Measurements from ENCODE around the gene P4HB. TPM values are rescaled to one million over a fixed set of nuclear protein-coding genes. Genes with fewer than 3 reads are reported as not detected.

P4HB gene
- polyA plus RNA-seq, 3 donors from 2014 or later, result 365 to 534 (median 475) TPM

DNA sequence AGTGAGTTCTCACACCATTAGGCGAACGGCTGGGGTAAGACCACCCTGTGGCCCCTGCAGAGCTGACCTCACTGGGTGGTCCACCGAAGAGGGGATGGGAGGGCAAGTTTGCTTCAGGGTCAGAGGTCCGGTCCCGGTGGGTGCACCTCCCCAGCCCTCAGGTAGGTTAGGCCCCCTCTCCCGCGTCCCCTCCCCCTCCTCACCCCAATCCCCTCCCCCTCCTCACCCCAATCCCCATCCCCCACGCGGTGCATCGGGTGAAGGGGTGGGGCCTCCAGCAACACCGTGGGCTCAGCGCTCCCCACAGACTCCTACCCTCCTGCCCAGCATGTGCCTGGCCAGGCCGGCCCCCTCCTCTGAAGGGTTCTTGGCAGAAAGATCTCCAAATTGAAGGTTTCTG lies 40.6 kb downstream of the P4HB start:
- no peak overlapping the region for H3K4me3 Mint-ChIP-seq
- no peak overlapping the region for H3K27ac Mint-ChIP-seq
- H3K27me3 Mint-ChIP-seq (ENCODE audit: low read depth in 3 of 3), result peaks cover 0 to 3% (median 2%) of the 10 kb centered on the region in 3 donors
- H3K9me3 Mint-ChIP-seq, result no peaks in the 10 kb centered on the region
- DNase-seq, result no peak
- H3K4me1 Mint-ChIP-seq, result no peaks in the 10 kb centered on the region
- H3K36me3 Mint-ChIP-seq, result no peaks in the 10 kb centered on the region

GRCh38 chr17:81817758-81818147 lies 42.6 kb downstream of the P4HB start:
- peaks cover 0 to 3% (median 2%) of the 10 kb centered on the region in 3 donors for H3K27me3 Mint-ChIP-seq (ENCODE audit: low read depth in 3 of 3)
- no peaks in the 10 kb centered on the region for H3K36me3 Mint-ChIP-seq
- DNase-seq, result no peak
- no peaks in the 10 kb centered on the region for H3K4me1 Mint-ChIP-seq
- H3K9me3 Mint-ChIP-seq, result no peaks in the 10 kb centered on the region
- no peak overlapping the region for H3K4me3 Mint-ChIP-seq
- no peak overlapping the region for H3K27ac Mint-ChIP-seq

DNA sequence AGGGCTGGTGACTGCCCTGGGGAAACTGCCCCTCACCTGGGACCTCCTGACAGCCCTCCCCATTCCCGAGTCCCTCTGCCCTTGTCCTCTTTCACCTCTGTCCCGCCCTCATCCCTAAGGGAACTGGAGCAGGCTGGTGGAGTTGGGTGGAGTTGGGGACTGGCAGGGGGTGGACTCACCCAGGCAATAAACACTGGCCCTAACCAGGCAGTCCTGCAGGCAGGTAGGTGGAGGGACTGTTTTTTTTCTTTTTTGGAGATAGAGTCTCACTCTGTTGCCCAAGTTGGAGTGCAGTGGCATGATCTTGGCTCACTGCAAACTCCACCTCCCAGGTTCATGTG lies 44.7 kb downstream of the P4HB start:
- DNase-seq, result no peak
- no peak overlapping the region for H3K27ac Mint-ChIP-seq
- H3K27me3 Mint-ChIP-seq (ENCODE audit: low read depth in 3 of 3), result peaks cover 0 to 3% (median 2%) of the 10 kb centered on the region in 3 donors
- no peaks in the 10 kb centered on the region for H3K4me1 Mint-ChIP-seq
- H3K36me3 Mint-ChIP-seq, result no peaks in the 10 kb centered on the region
- H3K9me3 Mint-ChIP-seq, result no peaks in the 10 kb centered on the region
- H3K4me3 Mint-ChIP-seq, result no peak overlapping the region

DNA sequence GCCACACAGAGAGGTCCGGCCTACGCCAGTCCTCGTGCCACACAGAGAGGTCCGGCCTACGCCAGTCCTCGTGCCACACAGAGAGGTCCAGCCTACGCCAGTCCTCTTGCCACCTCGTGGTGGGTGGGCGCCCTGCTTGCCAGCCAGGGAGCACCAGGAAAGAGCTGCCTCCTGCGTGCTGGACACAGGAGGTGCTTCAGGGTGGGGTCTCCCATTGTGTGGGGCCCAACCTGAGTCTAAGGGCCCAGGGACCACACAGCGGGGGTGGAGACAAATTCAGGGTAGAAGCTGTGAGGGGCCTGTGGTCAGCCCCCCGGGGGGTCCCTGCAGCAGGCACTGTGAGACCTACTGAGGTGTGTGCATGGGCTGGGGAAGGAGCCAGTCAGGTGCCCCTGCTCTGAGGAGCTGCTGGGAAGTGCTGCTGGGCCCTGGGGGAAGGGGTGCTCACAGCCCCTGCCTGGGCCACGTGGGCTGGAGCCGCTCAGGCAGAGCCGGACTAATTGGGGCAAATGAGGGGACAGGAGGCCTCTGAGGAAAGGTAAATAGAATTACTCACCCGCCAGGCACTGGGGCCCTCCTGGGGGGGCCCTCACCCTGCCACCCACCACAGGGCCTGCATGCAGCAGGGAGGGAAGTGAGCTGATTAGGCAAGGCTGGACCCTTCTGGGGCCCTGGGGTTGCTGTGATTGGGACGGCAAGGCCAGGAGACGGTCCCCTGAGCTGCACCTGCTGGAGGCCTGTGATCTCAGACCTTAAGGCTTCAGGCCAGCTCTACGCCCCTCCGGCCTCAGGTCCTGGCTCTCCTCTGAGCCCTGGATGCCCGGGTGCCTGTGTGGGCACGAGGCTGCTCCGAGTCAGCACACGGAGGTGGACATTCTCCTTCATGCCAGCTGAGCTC lies 45.3 kb downstream of the P4HB start:
- Mint-ChIP-seq H3K36me3 (no peaks in the 10 kb centered on the region), H3K27me3 (ENCODE audit: low read depth in 3 of 3) (peaks cover 0 to 3% (median 2%) of the 10 kb centered on the region in 3 donors), H3K27ac (no peak overlapping the region), H3K4me3 (no peak overlapping the region), H3K4me1 (no peaks in the 10 kb centered on the region), H3K9me3 (peaks cover 0 to 2% (median 0%) of the 10 kb centered on the region in 6 donors)
- no peak for DNase-seq

DNA sequence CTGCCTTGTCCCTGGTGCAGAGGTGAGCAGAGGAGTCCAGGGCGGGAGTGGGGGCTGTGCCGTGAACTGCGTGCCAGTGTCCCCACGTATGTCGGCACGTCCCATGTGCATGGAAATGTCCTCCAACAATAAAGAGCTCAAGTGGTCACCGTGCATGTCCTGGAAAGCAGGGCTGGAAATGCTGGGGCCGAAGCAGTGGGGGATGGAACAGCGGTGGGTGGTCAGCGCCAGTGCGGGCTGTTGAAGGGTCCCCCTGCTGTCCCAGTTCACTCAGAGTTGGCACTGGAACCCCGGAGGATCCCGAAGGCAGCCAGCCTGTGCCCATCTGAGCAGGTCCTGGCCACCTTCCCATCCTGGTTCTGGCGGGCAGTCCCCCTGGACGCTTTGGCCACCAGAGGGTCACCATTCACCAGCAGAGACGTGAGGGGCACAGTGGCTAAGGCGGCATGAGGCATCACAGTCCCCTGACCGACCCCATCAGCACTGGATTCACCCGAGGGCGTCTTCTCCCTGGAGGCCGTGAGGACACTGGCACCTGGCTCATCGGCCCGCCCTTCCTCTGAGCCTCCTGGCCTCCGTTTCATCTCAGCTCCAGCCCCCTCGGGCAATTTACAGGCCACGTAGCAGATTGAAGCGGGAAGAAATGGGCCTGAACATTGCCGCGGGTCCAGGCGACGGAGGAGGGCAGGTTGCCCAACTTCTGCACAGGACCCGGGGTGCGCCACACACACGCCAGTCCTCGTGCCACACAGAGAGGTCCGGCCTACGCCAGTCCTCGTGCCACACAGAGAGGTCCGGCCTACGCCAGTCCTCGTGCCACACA lies 46.3 kb downstream of the P4HB start:
- Mint-ChIP-seq H3K27ac (no peak overlapping the region), H3K36me3 (no peaks in the 10 kb centered on the region), H3K4me1 (no peaks in the 10 kb centered on the region), H3K27me3 (ENCODE audit: low read depth in 3 of 3) (peaks cover 2 to 3% (median 2%) of the 10 kb centered on the region in 3 donors), H3K9me3 (peaks cover 0 to 2% (median 0%) of the 10 kb centered on the region in 6 donors), H3K4me3 (no peak overlapping the region)
- no peak for DNase-seq

DNA sequence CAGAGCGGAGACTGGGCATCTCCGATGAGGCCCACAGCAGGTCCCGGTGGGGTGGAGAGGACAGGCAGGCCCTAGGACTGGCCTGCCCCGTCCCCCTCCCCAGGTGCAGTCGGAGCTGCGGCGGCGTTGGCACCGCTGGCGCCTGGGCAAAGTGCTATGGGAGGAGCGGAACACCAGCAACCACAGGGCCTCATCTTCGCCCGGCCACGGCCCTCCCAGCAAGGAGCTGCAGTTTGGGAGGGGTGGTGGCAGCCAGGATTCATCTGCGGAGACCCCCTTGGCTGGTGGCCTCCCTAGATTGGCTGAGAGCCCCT lies 47.0 kb downstream of the P4HB start:
- H3K27me3 Mint-ChIP-seq (ENCODE audit: low read depth in 3 of 3), result peaks cover 2 to 3% (median 2%) of the 10 kb centered on the region in 3 donors
- peaks cover 0 to 2% (median 0%) of the 10 kb centered on the region in 6 donors for H3K9me3 Mint-ChIP-seq
- no peak overlapping the region for H3K4me3 Mint-ChIP-seq
- H3K4me1 Mint-ChIP-seq, result no peaks in the 10 kb centered on the region
- DNase-seq, result no peak
- no peak overlapping the region for H3K27ac Mint-ChIP-seq
- H3K36me3 Mint-ChIP-seq, result no peaks in the 10 kb centered on the region

GRCh38 chr17:81812571-81813370 lies 47.6 kb downstream of the P4HB start:
- H3K9me3 Mint-ChIP-seq, result peaks cover 0 to 2% (median 0%) of the 10 kb centered on the region in 6 donors
- H3K4me1 Mint-ChIP-seq, result no peaks in the 10 kb centered on the region
- no peak for DNase-seq
- peaks cover 2 to 3% (median 2%) of the 10 kb centered on the region in 3 donors for H3K27me3 Mint-ChIP-seq (ENCODE audit: low read depth in 3 of 3)
- no peak overlapping the region for H3K27ac Mint-ChIP-seq
- no peak overlapping the region for H3K4me3 Mint-ChIP-seq
- no peaks in the 10 kb centered on the region for H3K36me3 Mint-ChIP-seq

GRCh38 chr17:81811705-81812570 lies 48.4 kb downstream of the P4HB start:
- no peaks in the 10 kb centered on the region for H3K36me3 Mint-ChIP-seq
- no peak overlapping the region for H3K4me3 Mint-ChIP-seq
- H3K9me3 Mint-ChIP-seq, result peaks cover 0 to 2% (median 0%) of the 10 kb centered on the region in 6 donors
- H3K4me1 Mint-ChIP-seq, result no peaks in the 10 kb centered on the region
- no peak for DNase-seq
- no peak overlapping the region for H3K27ac Mint-ChIP-seq
- H3K27me3 Mint-ChIP-seq (ENCODE audit: low read depth in 3 of 3), result peaks cover 0 to 2% (median 2%) of the 10 kb centered on the region in 3 donors

DNA sequence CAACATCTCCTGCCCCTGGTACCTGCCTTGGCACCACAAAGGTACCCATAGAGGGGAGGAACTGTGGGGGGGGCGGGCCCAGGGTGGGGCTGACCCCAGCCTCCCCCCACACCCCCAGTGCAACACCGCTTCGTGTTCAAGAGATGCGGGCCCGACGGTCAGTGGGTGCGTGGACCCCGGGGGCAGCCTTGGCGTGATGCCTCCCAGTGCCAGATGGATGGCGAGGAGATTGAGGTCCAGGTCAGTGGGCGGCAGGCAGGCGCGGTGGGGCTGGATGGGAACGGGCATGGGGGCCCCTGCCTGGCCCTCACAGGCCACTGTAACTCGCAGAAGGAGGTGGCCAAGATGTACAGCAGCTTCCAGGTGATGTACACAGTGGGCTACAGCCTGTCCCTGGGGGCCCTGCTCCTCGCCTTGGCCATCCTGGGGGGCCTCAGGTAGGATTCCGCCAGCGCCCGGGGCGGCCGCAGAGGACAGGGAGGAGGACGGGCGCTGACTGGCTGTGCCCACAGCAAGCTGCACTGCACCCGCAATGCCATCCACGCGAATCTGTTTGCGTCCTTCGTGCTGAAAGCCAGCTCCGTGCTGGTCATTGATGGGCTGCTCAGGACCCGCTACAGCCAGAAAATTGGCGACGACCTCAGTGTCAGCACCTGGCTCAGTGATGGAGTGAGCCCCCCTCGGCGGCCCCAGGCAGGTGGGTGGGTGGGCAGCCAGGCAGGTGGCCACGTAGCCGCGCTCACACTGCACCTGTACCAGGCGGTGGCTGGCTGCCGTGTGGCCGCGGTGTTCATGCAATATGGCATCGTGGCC lies 49.2 kb downstream of the P4HB start:
- no peak overlapping the region for H3K27ac Mint-ChIP-seq
- no peak for DNase-seq
- H3K27me3 Mint-ChIP-seq (ENCODE audit: low read depth in 3 of 3), result peaks cover 0 to 2% (median under 1%) of the 10 kb centered on the region in 3 donors
- H3K9me3 Mint-ChIP-seq, result peaks cover 0 to 2% (median 0%) of the 10 kb centered on the region in 6 donors
- H3K4me3 Mint-ChIP-seq, result no peak overlapping the region
- no peaks in the 10 kb centered on the region for H3K4me1 Mint-ChIP-seq
- no peaks in the 10 kb centered on the region for H3K36me3 Mint-ChIP-seq

DNA sequence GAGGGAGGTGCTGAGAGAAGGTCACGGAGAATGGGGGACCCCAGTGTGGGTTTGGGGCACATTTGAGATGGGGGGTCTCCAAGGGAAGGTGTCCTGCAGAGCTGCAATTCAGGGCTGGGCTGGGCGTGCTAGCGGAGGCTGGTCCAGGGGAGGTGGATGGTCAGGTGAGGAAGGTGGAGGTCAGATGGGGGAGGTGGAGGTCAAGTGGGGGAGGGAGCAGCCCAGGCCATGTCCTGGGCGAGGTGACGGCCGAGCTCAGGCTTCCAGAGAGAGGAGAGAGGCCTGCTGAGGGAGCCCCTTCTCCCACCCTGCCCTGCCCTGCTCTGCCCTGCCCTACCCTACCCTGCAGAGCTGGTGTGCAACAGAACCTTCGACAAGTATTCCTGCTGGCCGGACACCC lies 49.9 kb downstream of the P4HB start:
- Mint-ChIP-seq H3K36me3 (no peaks in the 10 kb centered on the region), H3K27ac (no peak overlapping the region), H3K4me3 (no peak overlapping the region), H3K9me3 (peaks cover 0 to 2% (median 0%) of the 10 kb centered on the region in 6 donors), H3K4me1 (no peaks in the 10 kb centered on the region), H3K27me3 (ENCODE audit: low read depth in 3 of 3) (peaks cover 0 to 5% (median 0%) of the 10 kb centered on the region in 3 donors)
- DNase-seq, result no peak

GRCh38 chr17:81809556-81809998 lies 50.8 kb downstream of the P4HB start:
- Mint-ChIP-seq H3K36me3 (no peaks in the 10 kb centered on the region), H3K27me3 (ENCODE audit: low read depth in 3 of 3) (peaks cover 0 to 7% (median 0%) of the 10 kb centered on the region in 3 donors), H3K4me1 (no peaks in the 10 kb centered on the region), H3K4me3 (no peak overlapping the region), H3K9me3 (peaks cover 0 to 2% (median 0%) of the 10 kb centered on the region in 6 donors), H3K27ac (no peak overlapping the region)
- no peak for DNase-seq

DNA sequence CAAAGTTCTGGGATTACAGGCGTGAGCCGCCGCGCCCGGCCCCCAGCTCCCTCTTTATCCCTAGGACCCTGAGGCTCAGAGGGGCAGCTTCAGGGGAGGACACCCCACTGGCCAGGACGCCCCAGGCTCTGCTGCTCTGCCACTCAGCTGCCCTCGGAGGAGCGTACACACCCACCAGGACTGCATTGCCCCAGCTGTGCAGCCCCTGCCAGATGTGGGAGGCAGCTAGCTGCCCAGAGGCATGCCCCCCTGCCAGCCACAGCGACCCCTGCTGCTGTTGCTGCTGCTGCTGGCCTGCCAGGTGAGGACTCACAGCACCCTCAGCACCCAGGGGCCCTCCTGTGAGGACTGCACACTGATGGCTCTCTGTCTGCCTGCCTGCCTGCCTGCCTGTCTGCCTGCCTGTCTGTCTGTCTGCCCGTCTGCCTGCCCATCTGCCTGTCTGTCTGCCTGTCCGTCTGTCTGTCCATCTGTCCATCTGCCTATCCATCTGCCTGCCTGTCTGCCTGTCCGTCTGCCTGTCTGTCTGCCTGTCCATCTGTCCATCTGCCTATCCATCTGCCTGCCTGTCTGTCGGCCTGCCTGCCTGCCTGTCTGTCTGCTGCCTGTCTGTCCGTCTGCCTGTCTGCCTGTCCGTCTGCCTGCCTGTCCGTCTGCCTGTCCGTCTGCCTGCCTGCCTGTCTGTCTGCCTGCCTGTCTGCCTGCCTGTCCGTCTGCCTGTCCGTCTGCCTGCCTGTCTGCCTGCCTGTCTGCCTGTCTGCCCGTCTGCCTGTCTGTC lies 51.4 kb downstream of the P4HB start:
- no peak overlapping the region for H3K4me3 Mint-ChIP-seq
- peaks cover 0 to 7% (median 0%) of the 10 kb centered on the region in 3 donors for H3K27me3 Mint-ChIP-seq (ENCODE audit: low read depth in 3 of 3)
- no peak overlapping the region for H3K27ac Mint-ChIP-seq
- H3K36me3 Mint-ChIP-seq, result no peaks in the 10 kb centered on the region
- no peaks in the 10 kb centered on the region for H3K4me1 Mint-ChIP-seq
- peaks cover 0 to 2% (median 0%) of the 10 kb centered on the region in 6 donors for H3K9me3 Mint-ChIP-seq
- no peak for DNase-seq

Measured in immature natural killer cell (primary cell).